NCI-H69 (cell line): ENCODE data around the gene RASA4B.
"Not testable (repeated sequence)": the region's sequence is repeated elsewhere in the genome, so short reads cannot be mapped to it uniquely, and the experiment has no call there.

Experiments
- DNase-seq: peaks from one replicate; lab custom pipeline; 2025; lab: John Stamatoyannopoulos, UW

RASA4B gene

GRCh38 chr7:102473271-102473991 lies 44.1 kb downstream of the RASA4B start:
- DNase-seq: no peak

GRCh38 chr7:102472126-102473041 lies 45.2 kb downstream of the RASA4B start:
- no peak for DNase-seq

DNA sequence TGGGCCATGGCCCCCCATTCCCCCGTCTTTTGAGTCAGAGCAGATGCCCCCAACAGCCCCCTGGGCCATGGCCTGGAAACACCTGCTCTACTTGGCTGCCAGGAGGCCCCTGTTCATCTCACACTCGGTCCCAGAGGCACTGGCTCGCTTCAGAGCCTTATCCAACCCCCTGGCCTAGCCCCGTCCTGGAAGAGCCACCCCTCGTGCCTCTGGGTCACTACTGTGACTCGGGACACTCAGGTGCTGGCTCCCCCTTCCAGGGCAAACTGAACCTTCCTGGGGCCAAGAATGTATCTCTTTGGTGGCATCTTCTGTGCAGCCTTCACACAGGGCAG lies 45.8 kb downstream of the RASA4B start:
- no peak for DNase-seq

DNA sequence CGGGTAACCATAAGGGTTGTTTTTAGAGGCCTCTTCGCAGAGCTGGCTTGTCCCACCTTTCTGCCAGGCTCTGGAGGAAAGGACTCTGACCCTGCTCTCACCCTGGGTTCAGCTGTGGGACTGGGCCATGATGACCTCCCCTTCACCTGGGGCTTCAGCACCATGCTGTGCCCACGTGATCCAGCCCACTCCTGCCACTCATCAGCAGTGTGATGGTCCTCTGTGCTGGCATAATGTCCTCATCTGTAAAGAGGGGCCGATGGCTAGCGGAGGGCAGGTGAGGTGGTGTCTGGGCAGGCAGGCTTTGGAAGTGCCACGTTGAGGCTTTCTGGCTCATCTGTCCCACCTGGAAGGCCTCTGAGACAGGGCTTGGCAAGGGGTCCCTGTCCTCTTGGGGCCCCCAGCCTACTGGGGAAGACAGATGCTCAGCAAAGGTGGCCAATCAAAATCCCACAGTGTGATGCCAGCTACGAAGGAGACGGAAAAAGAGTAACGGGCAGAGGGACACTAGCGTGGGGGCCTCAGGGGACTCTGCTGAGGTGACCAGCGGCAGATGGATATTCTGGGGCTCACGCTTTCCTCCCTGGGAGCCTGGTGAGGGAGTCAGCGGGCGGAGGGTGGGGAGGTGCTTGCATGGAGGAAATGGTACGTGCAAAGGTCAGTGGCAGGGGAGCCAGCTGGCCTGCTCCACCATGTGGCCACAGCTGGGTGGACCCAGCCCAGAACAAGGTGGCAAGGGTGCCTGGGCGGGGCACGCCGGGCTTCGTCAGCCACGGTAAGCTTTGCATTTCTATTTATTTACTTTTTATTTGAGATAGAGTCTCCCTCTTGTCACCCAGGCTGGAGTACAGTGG lies 47.4 kb downstream of the RASA4B start:
- no peak for DNase-seq

GRCh38 chr7:102469351-102469971 lies 48.1 kb downstream of the RASA4B start:
- no peak for DNase-seq

DNA sequence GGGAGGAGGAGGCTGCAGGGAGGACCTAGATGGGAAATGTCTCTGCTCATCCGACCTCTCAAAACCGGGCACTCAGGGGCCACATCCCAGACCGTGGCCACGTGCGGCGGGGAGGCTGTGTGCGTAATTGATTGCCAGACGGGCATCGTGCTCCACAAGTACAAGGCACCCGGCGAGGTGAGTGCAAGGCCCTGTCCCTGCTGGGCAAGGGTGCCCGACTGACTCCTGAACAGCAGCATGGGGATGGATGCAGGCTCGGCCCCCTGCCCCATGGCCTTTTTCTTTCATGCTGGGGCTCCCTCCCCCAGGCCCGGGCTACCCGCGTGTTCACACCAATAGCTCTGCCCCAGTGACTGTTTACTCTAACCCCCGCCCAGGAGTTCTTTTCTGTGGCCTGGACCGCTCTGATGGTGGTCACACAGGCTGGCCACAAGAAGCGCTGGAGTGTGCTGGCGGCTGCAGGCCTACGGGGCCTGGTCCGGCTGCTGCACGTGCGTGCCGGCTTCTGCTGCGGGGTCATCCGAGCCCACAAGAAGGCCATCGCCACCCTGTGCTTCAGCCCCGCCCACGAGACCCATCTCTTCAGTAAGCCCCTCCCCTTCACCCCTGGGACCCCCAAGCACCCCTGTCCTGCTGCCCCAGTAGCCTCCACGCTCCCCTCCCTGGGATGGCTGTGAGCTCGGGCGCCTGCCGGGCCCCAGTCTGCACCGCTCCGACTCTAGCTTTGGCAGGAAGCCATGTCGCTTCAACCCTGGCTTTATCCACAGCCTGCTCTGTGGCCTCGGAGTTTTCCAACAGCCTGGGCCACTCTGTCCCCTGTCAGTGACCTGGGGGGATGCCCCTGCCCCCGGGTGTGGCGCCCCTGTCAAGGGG lies 48.9 kb downstream of the RASA4B start:
- DNase-seq: no peak

GRCh38 chr7:102467581-102468477 lies 49.7 kb downstream of the RASA4B start:
- DNase-seq: no peak

GRCh38 chr7:102466097-102466496 lies 51.5 kb downstream of the RASA4B start:
- DNase-seq: no peak

DNA sequence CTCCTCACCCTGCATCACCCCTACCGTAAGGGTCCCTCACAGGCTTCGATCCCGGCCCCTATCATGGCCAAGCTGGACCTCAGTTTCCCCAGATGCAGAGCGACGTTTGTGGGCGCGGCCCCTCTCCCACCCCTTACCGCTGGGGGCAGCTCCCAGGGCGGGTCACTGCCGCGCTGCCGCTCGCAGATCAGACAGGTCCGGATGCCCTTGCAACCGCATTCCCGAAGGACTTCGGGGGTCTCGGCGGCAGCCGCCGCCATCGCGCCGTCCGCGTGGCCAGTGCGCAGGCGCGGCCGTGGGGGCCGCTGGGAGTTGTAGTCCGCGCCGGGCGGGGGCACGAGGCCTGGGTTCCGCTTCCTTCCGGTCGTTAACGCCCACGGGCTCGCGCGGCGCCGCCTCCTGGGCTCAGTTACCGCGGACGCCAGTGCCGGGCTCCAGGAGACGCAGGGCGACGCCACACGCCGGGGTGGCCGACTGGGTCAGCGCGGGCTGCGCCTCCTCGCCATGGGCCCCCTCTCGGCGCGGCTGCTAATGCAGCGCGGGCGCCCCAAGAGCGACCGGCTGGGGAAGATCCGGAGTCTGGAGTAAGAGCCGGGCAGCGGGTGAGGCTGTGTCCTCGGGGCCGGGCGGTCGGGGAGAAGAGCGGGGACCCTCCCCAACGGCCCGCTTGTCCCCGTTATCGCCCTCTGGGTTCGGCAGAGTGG lies 52.8 kb downstream of the RASA4B start, which contains the start of the genes ALKBH4 and LRWD1:
Gene ALKBH4 (minus strand): TSS at position 287 of the 704 bp plus-strand sequence. CDS start 27 bp downstream, at position 260.
Gene LRWD1 (plus strand): TSS at position 408 of the 704 bp plus-strand sequence. CDS start 97 bp downstream, at position 505.
- DNase-seq: peak; percentile 97

DNA sequence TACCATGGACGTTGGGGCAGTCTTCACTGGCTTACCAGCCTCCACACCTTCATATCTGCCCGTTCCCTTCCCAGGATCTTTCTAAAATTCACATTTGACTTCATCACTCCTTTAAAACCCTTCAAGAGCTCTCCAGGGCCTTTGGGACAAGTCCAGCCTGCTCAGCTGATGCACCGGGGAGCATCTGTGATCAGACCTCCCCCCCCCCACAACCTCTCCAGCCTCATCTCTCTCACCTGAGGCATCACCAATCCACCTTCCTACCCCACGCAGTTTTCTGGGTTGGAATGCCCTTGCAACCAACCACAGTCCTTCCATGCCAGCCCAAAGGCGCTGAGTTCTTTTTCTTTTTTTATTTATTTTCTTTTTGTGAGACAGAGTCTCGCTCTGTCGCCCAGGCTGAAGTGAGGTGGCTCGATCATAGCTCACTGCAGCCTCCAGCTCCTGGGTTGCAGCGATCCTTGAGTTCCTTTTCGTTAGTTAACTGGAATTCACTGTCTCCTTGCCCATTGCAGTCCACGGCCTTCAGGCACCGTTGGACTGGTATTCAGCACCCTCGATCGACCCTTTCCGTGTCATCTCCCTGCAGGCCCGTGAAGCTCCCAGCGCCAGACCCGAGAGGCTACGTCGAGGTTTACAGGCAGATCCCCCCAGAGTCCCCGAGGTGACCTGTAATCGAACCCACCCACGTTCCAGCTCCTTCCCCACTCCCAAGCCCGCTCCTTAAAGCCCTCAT lies 53.6 kb downstream of the RASA4B start:
- DNase-seq: peak; percentile 39

DNA sequence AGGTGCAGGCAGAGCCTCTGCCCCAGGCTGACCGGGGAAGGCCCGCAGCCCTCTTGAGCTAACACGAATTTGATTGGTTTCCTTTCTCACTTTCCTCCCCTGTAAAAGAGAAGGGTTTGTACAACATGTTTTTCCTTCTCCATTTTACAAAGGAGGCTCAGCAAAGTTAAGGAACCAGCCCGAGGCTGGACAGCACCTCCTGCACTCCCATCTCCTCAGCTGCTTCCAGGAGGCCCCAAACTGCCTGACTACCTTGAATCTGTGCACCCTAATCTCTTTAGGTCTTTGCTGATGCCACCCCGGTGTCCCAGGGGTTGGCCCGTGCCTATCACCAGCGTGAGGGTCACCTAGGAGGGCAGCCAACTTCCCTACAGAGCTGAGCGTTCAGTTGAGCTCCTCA lies 57.1 kb downstream of the RASA4B start:
- DNase-seq: no peak

- no peak for DNase-seq
Observed at GRCh38 chr7:102459221-102459844, 58.2 kb downstream of the RASA4B start.

- DNase-seq: no peak
Observed at GRCh38 chr7:102457352-102457924, 60.1 kb downstream of the RASA4B start.

GRCh38 chr7:102456327-102456726 lies 61.2 kb downstream of the RASA4B start:
- peak; percentile 38 for DNase-seq

- no peak for DNase-seq
Observed at GRCh38 chr7:102455596-102455995, 62.0 kb downstream of the RASA4B start.

GRCh38 chr7:102454932-102455331 lies 62.6 kb downstream of the RASA4B start:
- DNase-seq: not testable (repeated sequence)

DNA sequence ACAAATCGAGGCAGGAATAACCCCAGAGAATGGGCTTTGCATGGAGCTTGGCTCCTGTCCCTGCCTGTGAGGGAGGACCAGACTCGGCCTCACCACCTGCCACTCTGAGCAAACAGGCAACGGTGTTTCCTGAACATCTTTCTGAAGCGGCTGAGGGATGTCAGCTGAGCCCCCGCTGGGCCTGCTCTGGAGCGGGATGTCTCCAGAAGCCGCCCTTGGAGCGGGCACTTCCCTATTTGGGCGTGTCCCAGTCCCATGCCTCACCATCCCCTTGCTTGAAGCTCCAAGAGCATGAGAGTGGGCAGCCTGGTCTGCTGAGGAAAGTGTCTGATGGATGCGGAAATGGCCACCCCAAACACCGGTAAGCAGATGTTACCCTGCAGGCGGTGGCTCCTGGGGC lies 63.1 kb downstream of the RASA4B start:
- DNase-seq: peak; percentile 85
